CD14-positive monocyte (primary cell): ENCODE measurements around the gene DDX47. TPM values are rescaled to one million over a fixed set of nuclear protein-coding genes. Genes with fewer than 3 reads are reported as not detected.

Source experiments
- DNase-seq, 3 donors: peaks; one replicate each; pipeline ENCODE4 v3.0.0-alpha.2; 2011 to 2022
- H2AFZ ChIP-seq: 2 replicates; pipeline ENCODE4 v1.6.0; 2012; ENCODE audit warnings: mild to moderate bottlenecking, low read depth, low read length, inconsistent platforms; ENCODE audit not compliant: insufficient read depth, poor library complexity, severe bottlenecking
- H3K27ac ChIP-seq, 2 donors: 1 replicate in 1 of 2; 2 replicates in 1 of 2; pipeline ENCODE4 v1.5.1; 2012 to 2013; ENCODE audit warnings: low read length in 2 of 2, control low read depth in 1 of 2, inconsistent platforms in 1 of 2, low read depth in 1 of 2, mild to moderate bottlenecking in 1 of 2
- H3K27me3 ChIP-seq, 2 donors: one replicate each; pipeline versions ENCODE4 v1.6.0 to v1.6.1; 2011 to 2013; ENCODE audit warnings: low read length in 2 of 2; ENCODE audit not compliant: control insufficient read depth in 2 of 2, insufficient read depth in 2 of 2
- H3K36me3 ChIP-seq, 2 donors: replicated peaks in 1 of 2; 1 replicate in 1 of 2; 2 replicates in 1 of 2; pipeline versions ENCODE4 v1.5.1 to v1.6.1; 2012 to 2013; ENCODE audit warnings: low read length in 2 of 2, control low read depth in 1 of 2, inconsistent platforms in 1 of 2, mild to moderate bottlenecking in 1 of 2; ENCODE audit not compliant: insufficient read depth in 2 of 2, control insufficient read depth in 1 of 2
- H3K4me1 ChIP-seq, 2 donors: 1 replicate in 1 of 2; 2 replicates in 1 of 2; pipeline versions ENCODE4 v1.5.1 to v1.6.1; 2012 to 2013; ENCODE audit warnings: low read length in 2 of 2, control low read depth in 1 of 2, inconsistent platforms in 1 of 2, mild to moderate bottlenecking in 1 of 2, moderate library complexity in 1 of 2; ENCODE audit not compliant: insufficient read depth in 2 of 2, control insufficient read depth in 1 of 2
- H3K4me2 ChIP-seq: replicated peaks from 2 replicates; pipeline ENCODE3; 2012; ENCODE audit warnings: low read length, moderate library complexity, mild to moderate bottlenecking; ENCODE audit not compliant: poor library complexity, severe bottlenecking; ENCODE audit errors: extremely low read depth
- H3K4me3 ChIP-seq, 3 experiments: fragments of 200-600 bp in 1 of 3; sonication (generic) in 1 of 3; replicated peaks in 1 of 3; 1 replicate in 2 of 3; 2 replicates in 1 of 3; pipeline ENCODE4 v1.5.1; 2011 to 2013; ENCODE audit warnings: low read length in 3 of 3, mild to moderate bottlenecking in 3 of 3, control low read depth in 2 of 3, low read depth in 2 of 3, inconsistent platforms in 1 of 3, moderate library complexity in 1 of 3
- H3K79me2 ChIP-seq: 2 replicates; pipeline ENCODE4 v1.6.0; 2012; ENCODE audit warnings: mild to moderate bottlenecking, control low read depth, inconsistent platforms, low read length, moderate library complexity; ENCODE audit not compliant: insufficient read depth
- H3K9ac ChIP-seq: 2 replicates; pipeline ENCODE4 v1.6.0; 2017; ENCODE audit warnings: low read length, mild to moderate bottlenecking; ENCODE audit not compliant: insufficient read depth, poor library complexity, severe bottlenecking
- H3K9me3 ChIP-seq, 2 donors: replicated peaks in 1 of 2; 1 replicate in 1 of 2; 2 replicates in 1 of 2; pipeline versions ENCODE4 v1.5.1 to v1.6.1; 2012 to 2013; ENCODE audit warnings: low read length in 2 of 2, control low read depth in 1 of 2; ENCODE audit not compliant: control insufficient read depth in 1 of 2, insufficient read depth in 1 of 2
- H4K20me1 ChIP-seq: 2 replicates; pipeline ENCODE4 v1.6.0; 2012; ENCODE audit warnings: mild to moderate bottlenecking, low read length, control low read depth, moderate library complexity; ENCODE audit not compliant: insufficient read depth
- H3K27ac Mint-ChIP-seq, 7 donors: one replicate each; pipeline ENCODE4 v1.8.0; 2020; ENCODE audit warnings: mild to moderate bottlenecking in 7 of 7, mixed read lengths in 7 of 7, moderate library complexity in 6 of 7, inconsistent platforms in 2 of 7
- H3K27me3 Mint-ChIP-seq, 3 donors: one replicate each; pipeline ENCODE4 v1.8.0; 2021 to 2022; ENCODE audit warnings: low read depth in 3 of 3, mild to moderate bottlenecking in 3 of 3, mixed read lengths in 3 of 3, moderate library complexity in 3 of 3, inconsistent platforms in 1 of 3
- H3K36me3 Mint-ChIP-seq, 2 donors: one replicate each; pipeline ENCODE4 v1.8.0; 2020; ENCODE audit warnings: mixed read lengths in 2 of 2, inconsistent platforms in 1 of 2, mild to moderate bottlenecking in 1 of 2
- H3K4me1 Mint-ChIP-seq: one replicate; pipeline ENCODE4 v1.8.0; 2020; ENCODE audit warnings: mild to moderate bottlenecking, mixed read lengths
- H3K4me3 Mint-ChIP-seq, 2 donors: one replicate each; pipeline ENCODE4 v1.8.0; 2020; ENCODE audit warnings: mild to moderate bottlenecking in 2 of 2, mixed read lengths in 2 of 2, moderate library complexity in 1 of 2
- H3K9me3 Mint-ChIP-seq, 7 donors: one replicate each; pipeline ENCODE4 v1.8.0; 2020 to 2022; ENCODE audit warnings: mixed read lengths in 7 of 7, mild to moderate bottlenecking in 6 of 7, moderate library complexity in 6 of 7, inconsistent platforms in 2 of 7
- CTCF ChIP-seq: fragments of 200-600 bp; IDR thresholded peaks from one replicate; pipeline ENCODE4 v1.8.0; 2022; ENCODE audit warnings: antibody characterized with exemption, mild to moderate bottlenecking
- WGBS: methylation state at CpG from one replicate; pipeline ENCODE4 v1.1.5; 2013; ENCODE audit warnings: missing lambda C conversion rate; ENCODE audit not compliant: insufficient coverage; 5-methylcytosine and 5-hydroxymethylcytosine counted together
- intact Hi-C, 2 donors: fragments of 100-400 bp; cut with micrococcal nuclease; formaldehyde crosslinking; loops; one replicate each; pipeline versions ENCODE4 v1.15.0 to v1.15.1; 2023
- polyA plus RNA-seq, 3 donors: library from polyadenylated mRNA; depleted of rRNA in 1 of 3; unstranded in 2 of 3; stranded (reverse) in 1 of 3; fragments of 300-500 nt in 2 of 3; fragments of >200 nt in 1 of 3; fragmentation: Illumina TruSeq in 2 of 3; gene quantifications; 1 replicate in 2 of 3; 2 replicates in 1 of 3; pipeline ENCODE4 v1.2.3, GENCODE V29; 2012 to 2021

Gene DDX47
- polyA plus RNA-seq, 3 donors, result 27.6 to 35.2 (median 30.1) TPM

- peaks cover 11% of the 10 kb centered on the region for H3K4me1 Mint-ChIP-seq
- H3K9me3 ChIP-seq, result no peaks in the 10 kb centered on the region
- H3K36me3 Mint-ChIP-seq, result no peaks in the 10 kb centered on the region
- H3K9ac ChIP-seq, result no peak overlapping the region
- no peak for TF ChIP-seq CTCF
- peak overlapping the region in 2 of 7 donors; percentile 28 to 55 for H3K27ac Mint-ChIP-seq
- H3K79me2 ChIP-seq, result no peaks in the 10 kb centered on the region
- intact Hi-C loops, result no loop called here
- no peak for DNase-seq
- no peak overlapping the region for H3K27ac ChIP-seq
- peaks cover 0 to 3% (median 1%) of the 10 kb centered on the region in 3 donors for H3K27me3 Mint-ChIP-seq
- peaks cover 0 to 6% of the 10 kb centered on the region in 2 donors for H3K4me1 ChIP-seq
- H2AFZ ChIP-seq, result no peak overlapping the region
- no peaks in the 10 kb centered on the region for H4K20me1 ChIP-seq
- H3K4me3 Mint-ChIP-seq, result no peak overlapping the region
- no peaks in the 10 kb centered on the region for H3K9me3 Mint-ChIP-seq
- 98% methylated on average over 5 of the region's 10 CpGs for WGBS
- no peaks in the 10 kb centered on the region for H3K27me3 ChIP-seq
- H3K4me2 ChIP-seq, result no peak overlapping the region
- no peak overlapping the region for H3K4me3 ChIP-seq
- H3K36me3 ChIP-seq, result no peaks in the 10 kb centered on the region
These were observed 59.2 kb downstream of the DDX47 start for GRCh38 chr12:12872139-12872933.

DNA sequence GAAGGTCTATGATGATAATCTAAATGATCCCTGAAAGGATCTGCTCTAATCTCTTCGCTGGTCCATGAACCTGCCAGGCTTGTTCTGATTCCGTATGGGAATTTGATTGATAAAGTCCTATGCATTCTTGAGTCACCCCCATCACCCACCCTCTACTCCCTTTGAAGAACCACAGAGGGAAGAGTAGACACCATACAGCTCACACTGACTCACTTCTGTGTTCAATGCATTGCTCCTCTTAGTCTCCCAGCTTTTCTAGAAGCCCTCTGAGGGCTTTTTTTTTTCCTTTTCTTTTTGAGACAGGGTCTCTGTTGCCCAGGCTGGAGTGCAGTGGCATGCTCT, 59.8 kb downstream of the DDX47 start:
- no peaks in the 10 kb centered on the region for H3K9me3 Mint-ChIP-seq
- no peak overlapping the region for H3K9ac ChIP-seq

More for the DNA sequence above, 59.8 kb downstream of the DDX47 start:
- peaks cover 11% of the 10 kb centered on the region for H3K4me1 Mint-ChIP-seq
- Histone ChIP-seq H3K27ac (no peak overlapping the region), H3K79me2 (no peaks in the 10 kb centered on the region), H4K20me1 (no peaks in the 10 kb centered on the region), H3K4me3 (no peak overlapping the region), H3K4me1 (peaks cover 0 to 6% of the 10 kb centered on the region in 2 donors), H3K9me3 (no peaks in the 10 kb centered on the region), H3K36me3 (no peaks in the 10 kb centered on the region), H3K27me3 (no peaks in the 10 kb centered on the region), H2AFZ (no peak overlapping the region), H3K4me2 (no peak overlapping the region)
- TF ChIP-seq CTCF, result no peak
- H3K27me3 Mint-ChIP-seq, result peaks cover 0 to 3% (median 1%) of the 10 kb centered on the region in 3 donors
- H3K4me3 Mint-ChIP-seq, result no peak overlapping the region
- peak overlapping the region in 1 of 7 donors; percentile 4 for H3K27ac Mint-ChIP-seq
- DNase-seq, result no peak
- intact Hi-C loops, result no loop called here
- WGBS, result no CpG with 5 or more reads among the region's 2 CpGs
- no peaks in the 10 kb centered on the region for H3K36me3 Mint-ChIP-seq
